Measurements from ENCODE around the gene PLPPR1. TPM values are rescaled to one million over a fixed set of nuclear protein-coding genes. Genes with fewer than 3 reads are reported as not detected.
A peak's percentile ranks its signal among the peaks of the same experiment; 100 is the strongest.

Gene PLPPR1
- total RNA-seq, 1 experiment from 2014 or later = not detected

- no peak for DNase-seq (ENCODE audit: low spot score)
Measured at GRCh38 chr9:101047848-101048397, 19.4 kb downstream of the PLPPR1 start.

- no peak for DNase-seq (ENCODE audit: low spot score)
Measured at GRCh38 chr9:101050650-101051049, 22.1 kb downstream of the PLPPR1 start.

GRCh38 chr9:101054657-101055056 is 26.1 kb downstream of the PLPPR1 start:
- no peak for DNase-seq (ENCODE audit: low spot score)

- DNase-seq (ENCODE audit: low spot score) = no peak
Measured at GRCh38 chr9:101055516-101055915, 27.0 kb downstream of the PLPPR1 start.

GRCh38 chr9:101062686-101063085 is 34.2 kb downstream of the PLPPR1 start:
- DNase-seq (ENCODE audit: low spot score) = no peak

- DNase-seq (ENCODE audit: low spot score) = no peak
Measured at GRCh38 chr9:101063192-101063591, 34.7 kb downstream of the PLPPR1 start.

GRCh38 chr9:101064206-101064605 is 35.7 kb downstream of the PLPPR1 start:
- no peak for DNase-seq (ENCODE audit: low spot score)

GRCh38 chr9:101065930-101066329 is 37.4 kb downstream of the PLPPR1 start:
- no peak for DNase-seq (ENCODE audit: low spot score)

- no peak for DNase-seq (ENCODE audit: low spot score)
Measured at GRCh38 chr9:101068696-101069095, 40.2 kb downstream of the PLPPR1 start.

- DNase-seq (ENCODE audit: low spot score) = no peak
Measured at GRCh38 chr9:101072259-101072658, 43.7 kb downstream of the PLPPR1 start.

GRCh38 chr9:101073122-101073521 is 44.6 kb downstream of the PLPPR1 start:
- no peak for DNase-seq (ENCODE audit: low spot score)

GRCh38 chr9:101081641-101082040 is 53.1 kb downstream of the PLPPR1 start:
- DNase-seq (ENCODE audit: low spot score) = no peak

GRCh38 chr9:101083448-101084202 is 55.1 kb downstream of the PLPPR1 start:
- DNase-seq (ENCODE audit: low spot score) = no peak

- no peak for DNase-seq (ENCODE audit: low spot score)
Measured at GRCh38 chr9:101087426-101087825, 58.9 kb downstream of the PLPPR1 start.

- no peak for DNase-seq (ENCODE audit: low spot score)
Measured at GRCh38 chr9:101092922-101093321, 64.4 kb downstream of the PLPPR1 start.

GRCh38 chr9:101093620-101094019 is 65.1 kb downstream of the PLPPR1 start:
- DNase-seq (ENCODE audit: low spot score) = peak; percentile 10

- no peak for DNase-seq (ENCODE audit: low spot score)
Measured at GRCh38 chr9:101094686-101095085, 66.2 kb downstream of the PLPPR1 start.

- no peak for DNase-seq (ENCODE audit: low spot score)
Measured at GRCh38 chr9:101097210-101097609, 68.7 kb downstream of the PLPPR1 start.

GRCh38 chr9:101098392-101098791 is 69.9 kb downstream of the PLPPR1 start:
- DNase-seq (ENCODE audit: low spot score) = no peak

GRCh38 chr9:101114317-101114716 is 85.8 kb downstream of the PLPPR1 start:
- no peak for DNase-seq (ENCODE audit: low spot score)

- no peak for DNase-seq (ENCODE audit: low spot score)
Measured at GRCh38 chr9:101115102-101115501, 86.6 kb downstream of the PLPPR1 start.

- DNase-seq (ENCODE audit: low spot score) = no peak
Measured at GRCh38 chr9:101117161-101117560, 88.6 kb downstream of the PLPPR1 start.

GRCh38 chr9:101119206-101119819 is 90.8 kb downstream of the PLPPR1 start:
- peak; percentile 21 for DNase-seq (ENCODE audit: low spot score)

All from A172 (cell line).